HepG2 (cell line): ENCODE results near the gene UXS1. TPM values are rescaled to one million over a fixed set of nuclear protein-coding genes. Genes with fewer than 3 reads are reported as not detected.

Source experiments
- ATAC-seq: fragments of 200-7000 bp; cut with Tn5 transposase; 3 replicates; pipeline ENCODE4 v1.9.1; 2020; ENCODE audit warnings: mild to moderate bottlenecking, moderate library complexity
- BruUV-seq: library from RNA; stranded (reverse); fragments of 400-500 nt; replicated peaks from 2 replicates; lab custom pipeline; 2021; lab: Mats Ljungman, UMichigan
- CTCF ChIA-PET: fragments of 300-600 bp; formaldehyde crosslinking; extraction: SDS; loops from one replicate; lab custom pipeline; 2021; ENCODE audit warnings: low total read pairs, inconsistent platforms, low intra/inter-chr PET ratio; lab: Yijun Ruan, JAX
- POLR2A ChIA-PET: fragments of 350-600 bp; sonication (Branson Sonifier 250); formaldehyde crosslinking; loops from one replicate; lab custom pipeline; 2020; ENCODE audit warnings: antibody characterized with exemption, inconsistent platforms; lab: Yijun Ruan, JAX
- DNase-seq: peaks from one replicate; pipeline ENCODE4 v3.0.0-alpha.2; 2015; ENCODE audit warnings: low spot score
- FAIRE-seq: peaks from 3 replicates; lab custom pipeline; 2011; peaks lifted over from hg19 to GRCh38; lab: Jason Lieb, UNC
- H2AFZ ChIP-seq: one replicate; pipeline ENCODE4 v1.6.1; 2011; ENCODE audit warnings: low read length, inconsistent platforms
- H3K27ac ChIP-seq: fragments of 300-600 bp; 3 replicates; pipeline ENCODE4 v1.8.0; 2011; ENCODE audit warnings: mixed run types, mild to moderate bottlenecking, mixed read lengths, low read length, inconsistent platforms; ENCODE audit not compliant: insufficient read depth; ENCODE audit errors: extremely low read length
- H3K27me3 ChIP-seq, 2 experiments: fragments of 200-600 bp in 1 of 2; 2 replicates in 1 of 2; 3 replicates in 1 of 2; pipeline versions ENCODE4 v1.6.0 to v1.8.0; 2011; ENCODE audit warnings: low read length in 2 of 2, mild to moderate bottlenecking in 2 of 2, moderate library complexity in 2 of 2, inconsistent platforms in 1 of 2; ENCODE audit not compliant: insufficient read depth in 2 of 2, control insufficient read depth in 1 of 2
- H3K36me3 ChIP-seq, 2 experiments: fragments of 200-600 bp in 1 of 2; replicated peaks in 1 of 2; 2 replicates in 1 of 2; 3 replicates in 1 of 2; pipeline versions ENCODE4 v1.5.1 to v1.8.0; 2011; ENCODE audit warnings: low read length in 2 of 2, inconsistent platforms in 1 of 2; ENCODE audit not compliant: insufficient read depth in 2 of 2, control insufficient read depth in 1 of 2
- H3K4me1 ChIP-seq: 2 replicates; pipeline ENCODE4 v1.5.1; 2012; ENCODE audit warnings: low read length, inconsistent platforms; ENCODE audit not compliant: insufficient read depth
- H3K4me2 ChIP-seq: 2 replicates; pipeline ENCODE4 v1.6.0; 2011; ENCODE audit warnings: low read depth, low read length, inconsistent platforms
- H3K4me3 ChIP-seq, 3 experiments: fragments of 200-600 bp in 1 of 3; sonication (generic), shearing (Covaris generic) in 1 of 3; replicated peaks in 1 of 3; 2 replicates each; pipeline ENCODE4 v1.5.1; 2011 to 2016; ENCODE audit warnings: low read length in 3 of 3, inconsistent platforms in 2 of 3, low read depth in 2 of 3, mild to moderate bottlenecking in 2 of 3, control low read depth in 1 of 3, mixed read lengths in 1 of 3; ENCODE audit not compliant: insufficient read depth in 1 of 3
- H3K79me2 ChIP-seq: one replicate; pipeline ENCODE4 v1.6.1; 2011; ENCODE audit warnings: low read length, inconsistent platforms; ENCODE audit not compliant: insufficient read depth
- H3K9ac ChIP-seq: 2 replicates; pipeline ENCODE4 v1.6.0; 2011; ENCODE audit warnings: mild to moderate bottlenecking, low read depth, low read length, inconsistent platforms; ENCODE audit not compliant: insufficient read depth
- H3K9me3 ChIP-seq: 2 replicates; pipeline ENCODE4 v1.5.1; 2012; ENCODE audit warnings: mild to moderate bottlenecking, low read length
- H4K20me1 ChIP-seq: 2 replicates; pipeline ENCODE4 v1.6.0; 2011; ENCODE audit warnings: inconsistent platforms, mild to moderate bottlenecking, low read length, moderate library complexity; ENCODE audit not compliant: insufficient read depth
- HNRNPLL ChIP-seq: fragments of 200-400 bp; formaldehyde crosslinking; IDR thresholded peaks from 2 replicates; pipeline ENCODE4 v1.6.1; 2017; ENCODE audit warnings: mild to moderate bottlenecking, low read depth, low read length; ENCODE audit not compliant: poor library complexity, severe bottlenecking
- IRX3 ChIP-seq: sonication (generic); formaldehyde crosslinking; IDR thresholded peaks from 2 replicates; pipeline ENCODE4 v1.8.1; 2023; ENCODE audit warnings: mild to moderate bottlenecking, low read depth, missing genetic modification reagents, borderline replicate concordance
- ISX ChIP-seq: sonication (generic); formaldehyde crosslinking; conservative IDR thresholded peaks from 2 replicates; pipeline ENCODE4 v1.5.0; 2020; ENCODE audit warnings: missing genetic modification reagents
- KDM4B ChIP-seq: sonication (generic); formaldehyde crosslinking; IDR thresholded peaks from 2 replicates; pipeline ENCODE4 v1.4.0; 2020; ENCODE audit warnings: missing genetic modification reagents
- MIXL1 ChIP-seq: IDR thresholded peaks from 2 replicates; pipeline ENCODE4 v1.6.1; 2016
- RFX3 ChIP-seq: IDR thresholded peaks from 2 replicates; pipeline ENCODE4 v1.6.1; 2016; ENCODE audit warnings: missing biosample characterization, missing genetic modification reagents
- STAT5B ChIP-seq: sonication (generic); formaldehyde crosslinking; IDR thresholded peaks from 2 replicates; pipeline ENCODE4 v1.4.0; 2020; ENCODE audit warnings: missing genetic modification reagents
- ZNF333 ChIP-seq: sonication (generic); formaldehyde crosslinking; IDR thresholded peaks from 2 replicates; pipeline ENCODE4 v1.4.0; 2020; ENCODE audit warnings: mild to moderate bottlenecking, missing genetic modification reagents, borderline replicate concordance
- ZNF619 ChIP-seq: sonication (generic); formaldehyde crosslinking; IDR thresholded peaks from 2 replicates; pipeline ENCODE4 v1.4.0; 2020; ENCODE audit warnings: mild to moderate bottlenecking, missing genetic modification reagents
- ZNF652 ChIP-seq: IDR thresholded peaks from 2 replicates; pipeline ENCODE4 v1.6.1; 2016; ENCODE audit warnings: low read depth, borderline replicate concordance
- ZNF850 ChIP-seq: sonication (generic); formaldehyde crosslinking; conservative IDR thresholded peaks from 2 replicates; pipeline ENCODE4 v1.9.0; 2021; ENCODE audit warnings: mild to moderate bottlenecking, missing genetic modification reagents
- ZNF879 ChIP-seq: sonication (generic); formaldehyde crosslinking; IDR thresholded peaks from 2 replicates; pipeline ENCODE4 v1.8.1; 2023; ENCODE audit warnings: missing genetic modification reagents
- WGBS: methylation state at CpG from one replicate; pipeline ENCODE4 v1.1.6; 2017; ENCODE audit warnings: low lambda C conversion rate; 5-methylcytosine and 5-hydroxymethylcytosine counted together
- in situ Hi-C: cut with HindIII; loops from 2 replicates; pipeline ENCODE4 v1.10.0; 2017; ENCODE audit warnings: low pct_unique_long_range_greater_than_20kb; ENCODE audit not compliant: extremely low pct_ligation_motif_present
- intact Hi-C: fragments of 100-400 bp; cut with micrococcal nuclease; formaldehyde crosslinking; loops from one replicate; pipeline ENCODE4 v1.10.0; 2022; ENCODE audit not compliant: unreplicated experiment
- polyA plus RNA-seq, 8 experiments: library from polyadenylated mRNA; depleted of rRNA in 3 of 8; stranded (reverse) in 7 of 8; unstranded in 1 of 8; fragments of >200 nt; fragmentation: Illumina TruSeq in 4 of 8; extraction: Trizol in 4 of 8; gene quantifications; 2 replicates each; pipeline versions ENCODE4 v1.2.1 to v1.2.3, GENCODE V29; 2011 to 2016; ENCODE audit warnings: low read depth in 4 of 8, missing spikeins in 1 of 8, mixed read lengths in 1 of 8; ENCODE audit not compliant: insufficient read depth in 1 of 8
- total RNA-seq, 5 experiments: library from RNA; depleted of rRNA; stranded (reverse); fragments of >200 nt; fragmentation: Illumina TruSeq; extraction: Trizol; gene quantifications; 2 replicates each; pipeline ENCODE4 v1.2.3, GENCODE V29; 2016; ENCODE audit warnings: low read depth in 1 of 5
- TF ChIP-seq, protein P1 (sequence below): sonication (generic); formaldehyde crosslinking; IDR thresholded peaks from 2 replicates; pipeline ENCODE4 v1.4.0; 2020; ENCODE audit warnings: missing genetic modification reagents

UXS1 gene
- total and polyA plus RNA-seq, 2 of the 13 experiments (the other 11 are each of a cell fraction or from before 2014, with no cell fraction given) = 53.3 to 110 TPM

DNA sequence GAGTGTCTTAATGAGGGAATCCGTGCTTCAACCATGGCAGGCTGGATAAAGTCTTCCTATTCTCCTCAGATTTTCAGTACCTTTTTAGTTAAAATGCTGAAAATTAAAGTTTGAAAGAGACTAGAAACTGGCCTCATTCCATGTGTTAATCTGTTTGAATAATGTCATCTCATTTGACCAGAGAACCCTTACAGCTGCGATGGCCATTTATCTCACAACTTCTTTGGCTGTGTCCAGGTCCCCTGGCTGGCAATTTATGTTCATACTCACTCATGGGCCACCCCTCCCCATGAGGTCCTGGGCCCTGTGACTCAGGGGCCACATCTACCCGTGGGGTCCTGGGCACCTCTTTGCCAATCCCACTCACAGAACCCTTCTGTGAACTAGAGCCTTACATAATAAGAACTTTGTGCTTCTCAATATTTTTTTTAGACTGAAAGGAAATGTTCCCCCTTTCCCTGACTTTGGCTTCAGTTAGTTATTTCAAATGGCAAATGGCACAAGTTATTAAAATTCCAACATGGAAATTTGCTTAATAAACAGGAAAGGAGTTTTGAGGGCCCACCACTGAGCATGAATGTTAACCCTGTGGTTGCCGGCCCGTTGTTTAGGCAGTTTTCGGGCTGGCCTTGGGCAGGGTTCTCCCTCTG is 134.6 kb downstream of the UXS1 start:
- BruUV-seq = no TSS peak
- Histone ChIP-seq H3K79me2 (no peaks in the 10 kb centered on the region), H3K4me3 (no peak overlapping the region), H3K4me1 (no peaks in the 10 kb centered on the region), H3K36me3 (no peaks in the 10 kb centered on the region), H3K9me3 (no peaks in the 10 kb centered on the region), H4K20me1 (no peaks in the 10 kb centered on the region), H3K4me2 (no peak overlapping the region), H3K27ac (no peak overlapping the region), H3K27me3 (peaks cover 0 to 18% of the 10 kb centered on the region in 2 experiments; a peak in 2 of 5 replicates), H3K9ac (no peak overlapping the region), H2AFZ (no peak overlapping the region)
- no peak for ATAC-seq
- DNase-seq = no peak
- intact Hi-C loops (no loop called here), in situ Hi-C loops (no loop called here)
- POLR2A ChIA-PET = no interaction called here
- TF ChIP-seq RFX3 (CRISPR knock-in tag) (no peak), ZNF619 (CRISPR knock-in tag) (no peak), ZNF333 (CRISPR knock-in tag) (no peak), ZNF850 (CRISPR knock-in tag) (no peak), HNRNPLL (no peak), KDM4B (CRISPR knock-in tag) (no peak)
- no peak for FAIRE-seq
- CTCF ChIA-PET = no interaction called here
- WGBS = 51% methylated on average over 6 of the region's 6 CpGs

DNA sequence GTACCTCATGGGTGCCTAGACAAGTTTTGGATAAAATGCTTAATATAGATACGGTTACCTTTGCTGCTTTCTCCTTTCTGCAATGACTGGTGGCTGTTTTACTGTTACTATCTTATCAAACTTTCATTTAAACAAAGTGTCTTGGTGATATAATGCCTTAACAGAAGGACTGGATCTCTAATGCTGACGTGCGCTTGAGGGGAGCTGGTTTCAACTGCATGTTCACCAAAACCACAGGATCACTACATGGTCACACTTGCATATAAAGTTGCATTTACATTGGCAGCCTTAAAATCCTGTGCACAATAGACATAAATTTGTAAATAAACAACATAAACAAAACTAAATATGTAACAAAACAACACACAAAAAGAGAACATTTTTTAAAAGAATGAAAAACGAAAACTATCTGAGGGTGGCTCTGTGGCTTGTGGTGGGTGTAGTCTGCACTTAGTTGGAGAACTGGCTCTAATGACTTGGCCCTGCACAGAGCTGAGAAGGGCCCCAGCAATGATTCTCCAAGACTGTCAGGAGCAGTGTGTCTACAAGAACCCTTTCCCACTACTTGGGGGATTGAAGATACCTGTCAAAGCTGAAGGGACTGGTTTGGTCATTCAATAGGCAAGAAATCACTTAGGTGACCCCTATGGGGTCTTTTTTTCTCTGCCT is 135.5 kb downstream of the UXS1 start:
- no peak overlapping the region for H3K4me2 ChIP-seq
- peaks cover 0 to 25% of the 10 kb centered on the region in 2 experiments; a peak in 2 of 5 replicates for H3K27me3 ChIP-seq
- no TSS peak for BruUV-seq
- in situ Hi-C loops = no loop called here
- H3K36me3 ChIP-seq = no peaks in the 10 kb centered on the region
- intact Hi-C loops = no loop called here
- FAIRE-seq (no peak), ATAC-seq (no peak), DNase-seq (no peak)
- H3K4me3 ChIP-seq = no peak overlapping the region
- POLR2A ChIA-PET = no interaction called here
- CTCF ChIA-PET = no interaction called here
- H3K9me3 ChIP-seq = no peaks in the 10 kb centered on the region
- no peaks in the 10 kb centered on the region for H3K79me2 ChIP-seq
- no peak overlapping the region for H2AFZ ChIP-seq
- H3K27ac ChIP-seq = no peak overlapping the region
- TF ChIP-seq STAT5B (CRISPR knock-in tag) (no peak), ZNF879 (CRISPR knock-in tag) (no peak), MIXL1 (CRISPR knock-in tag) (no peak), ISX (CRISPR knock-in tag) (no peak), ZNF652 (CRISPR knock-in tag) (no peak), IRX3 (no peak)
- TF ChIP-seq, protein P1, sequence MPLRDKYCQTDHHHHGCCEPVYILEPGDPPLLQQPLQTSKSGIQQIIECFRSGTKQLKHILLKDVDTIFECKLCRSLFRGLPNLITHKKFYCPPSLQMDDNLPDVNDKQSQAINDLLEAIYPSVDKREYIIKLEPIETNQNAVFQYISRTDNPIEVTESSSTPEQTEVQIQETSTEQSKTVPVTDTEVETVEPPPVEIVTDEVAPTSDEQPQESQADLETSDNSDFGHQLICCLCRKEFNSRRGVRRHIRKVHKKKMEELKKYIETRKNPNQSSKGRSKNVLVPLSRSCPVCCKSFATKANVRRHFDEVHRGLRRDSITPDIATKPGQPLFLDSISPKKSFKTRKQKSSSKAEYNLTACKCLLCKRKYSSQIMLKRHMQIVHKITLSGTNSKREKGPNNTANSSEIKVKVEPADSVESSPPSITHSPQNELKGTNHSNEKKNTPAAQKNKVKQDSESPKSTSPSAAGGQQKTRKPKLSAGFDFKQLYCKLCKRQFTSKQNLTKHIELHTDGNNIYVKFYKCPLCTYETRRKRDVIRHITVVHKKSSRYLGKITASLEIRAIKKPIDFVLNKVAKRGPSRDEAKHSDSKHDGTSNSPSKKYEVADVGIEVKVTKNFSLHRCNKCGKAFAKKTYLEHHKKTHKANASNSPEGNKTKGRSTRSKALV (CRISPR knock-in tag) = no peak
- no peaks in the 10 kb centered on the region for H4K20me1 ChIP-seq
- H3K4me1 ChIP-seq = no peaks in the 10 kb centered on the region
- 43% methylated on average over 4 of the region's 4 CpGs for WGBS
- H3K9ac ChIP-seq = no peak overlapping the region
